Fibroblast of the aortic adventitia (primary cell): Measurements from ENCODE around the gene PLCH1. TPM values are rescaled to one million over a fixed set of nuclear protein-coding genes. Genes with fewer than 3 reads are reported as not detected.

ENCODE experiments used
- DNase-seq: peaks from one replicate; pipeline ENCODE4 v3.0.0-alpha.2; 2010; ENCODE audit warnings: low read depth
- H3K4me3 ChIP-seq: 2 replicates; pipeline ENCODE4 v1.5.1; 2011; ENCODE audit warnings: low read depth, mild to moderate bottlenecking, control low read depth, low read length, moderate library complexity
- CTCF ChIP-seq: IDR thresholded peaks from 2 replicates; pipeline ENCODE4 v1.5.1; 2011; ENCODE audit warnings: mild to moderate bottlenecking, low read length, control low read depth, inconsistent platforms; ENCODE audit not compliant: insufficient read depth
- total RNA-seq: library from RNA; depleted of rRNA; stranded (reverse); fragments of >200 nt; gene quantifications from 2 replicates; pipeline ENCODE4 v1.2.3, GENCODE V29; 2012; ENCODE audit warnings: low replicate concordance

The PLCH1 gene
- total RNA-seq, 1 donor = 0.09 TPM

GRCh38 chr3:155648013-155648591 is 96.8 kb downstream of the PLCH1 start:
- DNase-seq = no peak
- TF ChIP-seq CTCF = no peak
- no peak overlapping the region for H3K4me3 ChIP-seq

- DNase-seq = no peak
- no peak overlapping the region for H3K4me3 ChIP-seq
- no peak for TF ChIP-seq CTCF
These were observed 97.7 kb downstream of the PLCH1 start for GRCh38 chr3:155647206-155647605.

GRCh38 chr3:155646669-155647068 is 98.2 kb downstream of the PLCH1 start:
- no peak overlapping the region for H3K4me3 ChIP-seq
- DNase-seq = no peak
- no peak for TF ChIP-seq CTCF

- DNase-seq = no peak
- TF ChIP-seq CTCF = no peak
- H3K4me3 ChIP-seq = no peak overlapping the region
These were observed 98.7 kb downstream of the PLCH1 start for GRCh38 chr3:155646128-155646527.

GRCh38 chr3:155643581-155644165 is 101.2 kb downstream of the PLCH1 start:
- no peak overlapping the region for H3K4me3 ChIP-seq
- no peak for DNase-seq
- no peak for TF ChIP-seq CTCF

GRCh38 chr3:155641956-155642355 is 102.9 kb downstream of the PLCH1 start:
- no peak for TF ChIP-seq CTCF
- no peak overlapping the region for H3K4me3 ChIP-seq
- no peak for DNase-seq

- no peak for DNase-seq
- TF ChIP-seq CTCF = no peak
- no peak overlapping the region for H3K4me3 ChIP-seq
These were observed 104.8 kb downstream of the PLCH1 start for GRCh38 chr3:155640098-155640497.
